Calu3 (cell line): ENCODE results near the gene OR10AD1. TPM values are rescaled to one million over a fixed set of nuclear protein-coding genes. Genes with fewer than 3 reads are reported as not detected.
A peak's percentile ranks its signal among the peaks of the same experiment; 100 is the strongest.

ENCODE experiments used
- BruUV-seq: library from RNA; stranded (reverse); fragments of 400-500 nt; replicated peaks from 2 replicates; lab custom pipeline; 2021; lab: Mats Ljungman, UMichigan
- CTCF ChIA-PET: fragments of 300-600 bp; sonication (Branson Sonifier 250); formaldehyde crosslinking; loops from one replicate; lab custom pipeline; 2022; ENCODE audit warnings: antibody characterized with exemption; lab: Charles Lee
- DNase-seq: peaks from one replicate; pipeline ENCODE4 v3.0.0; 2022
- H3K27ac Mint-ChIP-seq: one replicate; pipeline ENCODE4 v1.8.0; 2022; ENCODE audit warnings: mixed read lengths; ENCODE audit not compliant: unreplicated experiment
- H3K27me3 Mint-ChIP-seq: one replicate; pipeline ENCODE4 v1.8.0; 2022; ENCODE audit warnings: mixed read lengths; ENCODE audit not compliant: unreplicated experiment
- H3K36me3 Mint-ChIP-seq: one replicate; pipeline ENCODE4 v1.8.0; 2022; ENCODE audit warnings: mild to moderate bottlenecking, moderate library complexity, mixed read lengths; ENCODE audit not compliant: insufficient read depth, unreplicated experiment
- H3K4me1 Mint-ChIP-seq: one replicate; pipeline ENCODE4 v1.8.0; 2022; ENCODE audit warnings: mild to moderate bottlenecking, low read depth, mixed read lengths; ENCODE audit not compliant: unreplicated experiment
- H3K4me3 Mint-ChIP-seq: one replicate; pipeline ENCODE4 v1.8.0; 2022; ENCODE audit warnings: mild to moderate bottlenecking, low read depth, moderate library complexity, mixed read lengths; ENCODE audit not compliant: unreplicated experiment
- H3K9me3 Mint-ChIP-seq: one replicate; pipeline ENCODE4 v1.8.0; 2022; ENCODE audit warnings: low read depth, mixed read lengths; ENCODE audit not compliant: unreplicated experiment
- CTCF ChIP-seq: fragments of 200-600 bp; IDR thresholded peaks from one replicate; pipeline ENCODE4 v1.8.0; 2022; ENCODE audit warnings: antibody characterized with exemption; ENCODE audit not compliant: unreplicated experiment
- intact Hi-C: fragments of 100-400 bp; cut with micrococcal nuclease; formaldehyde crosslinking; loops from one replicate; pipeline ENCODE4 v1.10.0; 2022; ENCODE audit not compliant: unreplicated experiment
- total RNA-seq: library from RNA; stranded (reverse); gene quantifications from 2 replicates; pipeline ENCODE4 v1.2.3, GENCODE V29; 2022

The OR10AD1 gene
- total RNA-seq, 1 experiment from 2014 or later, result not detected

DNA sequence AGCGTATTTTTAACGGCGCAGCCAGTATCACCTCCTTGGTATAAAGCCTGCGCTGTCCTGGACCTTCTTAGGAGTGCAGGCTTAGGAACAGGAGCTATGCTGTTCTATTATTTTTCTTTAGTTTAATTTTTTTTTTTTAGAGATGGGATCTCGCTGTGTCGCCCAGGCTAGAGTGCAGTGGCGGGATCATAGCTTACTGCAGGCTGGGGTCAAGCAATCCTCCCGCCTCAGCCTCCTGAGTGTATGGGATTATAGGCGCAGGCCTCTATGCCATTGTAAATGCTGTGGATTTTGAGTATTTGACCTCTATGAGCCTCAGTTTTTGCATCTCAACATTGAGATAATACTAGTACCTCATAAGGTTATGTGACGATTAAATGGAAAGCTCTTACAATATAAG is 4.1 kb downstream of the OR10AD1 start:
- CTCF ChIA-PET, result interaction anchor here (0.7 kb wide), 1 partner anchor 14 kb away, joined by 3 read pairs; no protein-coding TSS in a partner anchor
- TF ChIP-seq CTCF, result no peak
- BruUV-seq, result no TSS peak
- H3K36me3 Mint-ChIP-seq, result peaks cover 45% of the 10 kb centered on the region
- H3K9me3 Mint-ChIP-seq, result peaks cover 5% of the 10 kb centered on the region
- peaks cover 24% of the 10 kb centered on the region for H3K4me1 Mint-ChIP-seq
- intact Hi-C loops, result loop anchor here (10.0 kb wide), 1 partner anchor 156 kb away; the partner anchor contains the start of gene ZNF641
- peak overlapping the region; percentile 44 for H3K27ac Mint-ChIP-seq
- H3K27me3 Mint-ChIP-seq, result no peaks in the 10 kb centered on the region
- peak overlapping the region; percentile 73 for H3K4me3 Mint-ChIP-seq
- no peak for DNase-seq

GRCh38 chr12:48198672-48198971 is 4.5 kb downstream of the OR10AD1 start:
- intact Hi-C loops, result loop anchor here (10.0 kb wide), 1 partner anchor 156 kb away; the partner anchor contains the start of gene ZNF641
- BruUV-seq, result TSS peak; percentile 74
- DNase-seq, result peak; percentile 8
- no peaks in the 10 kb centered on the region for H3K27me3 Mint-ChIP-seq
- peaks cover 5% of the 10 kb centered on the region for H3K9me3 Mint-ChIP-seq
- no peak for TF ChIP-seq CTCF
- H3K4me1 Mint-ChIP-seq, result peaks cover 28% of the 10 kb centered on the region
- peaks cover 45% of the 10 kb centered on the region for H3K36me3 Mint-ChIP-seq
- peak overlapping the region; percentile 74 for H3K27ac Mint-ChIP-seq
- H3K4me3 Mint-ChIP-seq, result peak overlapping the region; percentile 73
- CTCF ChIA-PET, result interaction anchor here (0.7 kb wide), 1 partner anchor 14 kb away, joined by 3 read pairs; no protein-coding TSS in a partner anchor

DNA sequence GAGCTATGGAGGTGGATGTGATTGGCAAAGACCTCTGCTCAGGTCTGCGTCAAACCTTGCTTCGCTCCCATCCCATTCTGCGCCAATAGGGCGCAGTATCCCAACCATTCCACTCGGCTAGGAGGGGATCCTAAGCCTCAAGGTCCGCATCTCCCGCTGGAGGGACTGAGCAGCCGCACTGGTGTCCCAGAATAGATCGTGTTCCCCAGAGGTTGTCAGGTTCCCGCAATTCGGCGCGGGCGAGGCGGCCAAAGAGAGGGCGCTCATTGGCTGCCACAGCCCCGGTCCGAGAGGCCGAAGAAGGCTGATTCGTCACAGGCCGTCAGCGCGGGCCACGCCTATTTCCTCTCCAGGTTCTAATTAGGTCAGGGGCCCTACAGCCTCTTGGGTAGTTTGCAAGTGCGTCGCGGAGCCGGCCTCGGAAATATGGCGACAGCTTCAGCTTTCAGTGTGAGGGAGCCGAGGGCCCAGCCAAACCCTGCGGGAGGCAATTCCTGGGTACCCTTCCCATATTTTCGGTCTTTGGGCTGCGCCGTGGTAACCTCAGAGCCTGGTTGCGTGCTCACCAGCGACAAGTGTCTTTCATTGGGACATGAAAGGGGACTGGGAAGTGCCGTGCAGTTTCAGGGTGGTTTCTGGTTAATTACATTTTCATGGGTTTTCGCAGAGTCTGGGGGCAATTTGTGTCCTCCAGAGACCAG is 5.0 kb downstream of the OR10AD1 start:
- H3K27me3 Mint-ChIP-seq, result no peaks in the 10 kb centered on the region
- TF ChIP-seq CTCF, result no peak
- no TSS peak for BruUV-seq

DNA sequence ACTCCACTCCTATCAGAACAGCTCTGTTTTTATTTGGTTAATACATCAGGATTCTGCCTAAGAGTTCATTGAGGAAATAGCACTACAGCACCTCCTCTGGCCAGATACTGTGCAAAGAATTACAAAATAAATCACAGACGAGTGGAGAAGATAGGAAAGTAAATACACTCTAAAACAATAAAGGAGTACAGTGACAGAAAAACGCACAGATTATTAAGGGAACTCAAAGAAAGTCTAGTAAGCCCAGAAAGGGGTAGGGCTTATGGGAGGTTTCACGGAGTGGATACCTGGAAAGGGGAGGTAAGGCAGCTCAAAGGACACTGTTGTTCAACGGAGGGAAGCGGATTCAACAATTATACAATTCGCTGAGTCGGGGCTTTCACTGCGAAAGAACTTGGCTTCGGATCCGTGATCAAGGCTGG is 5.5 kb downstream of the OR10AD1 start:
- CTCF ChIA-PET, result interaction anchor here (0.7 to 1.5 kb wide), 5 partner anchors 11 to 345 kb away, joined by 3 to 5 read pairs (median 4); partner anchors contain the start of gene ASB8
- peaks cover 3% of the 10 kb centered on the region for H3K9me3 Mint-ChIP-seq
- H3K4me3 Mint-ChIP-seq, result peak overlapping the region; percentile 73
- DNase-seq, result peak; percentile 8
- TSS peak; percentile 86 for BruUV-seq
- intact Hi-C loops, result loop anchor here (10.0 kb wide), 1 partner anchor 157 kb away; the partner anchor contains the start of gene ZNF641
- peaks cover 34% of the 10 kb centered on the region for H3K4me1 Mint-ChIP-seq
- H3K27ac Mint-ChIP-seq, result peak overlapping the region; percentile 74
- peak; percentile 9 for TF ChIP-seq CTCF
- no peaks in the 10 kb centered on the region for H3K27me3 Mint-ChIP-seq
- H3K36me3 Mint-ChIP-seq, result peaks cover 45% of the 10 kb centered on the region

More for the DNA sequence above, 5.0 kb downstream of the OR10AD1 start:
- CTCF ChIA-PET, result interaction anchor here (0.7 to 1.5 kb wide), 4 partner anchors 12 to 257 kb away, joined by 3 to 5 read pairs (median 4); partner anchors contain the start of gene ASB8
- peak; percentile 87 for DNase-seq
- H3K4me3 Mint-ChIP-seq, result peak overlapping the region; percentile 73
- peaks cover 45% of the 10 kb centered on the region for H3K36me3 Mint-ChIP-seq
- peaks cover 33% of the 10 kb centered on the region for H3K4me1 Mint-ChIP-seq
- intact Hi-C loops, result loop anchor here (10.0 kb wide), 1 partner anchor 157 kb away; the partner anchor contains the start of gene ZNF641
- H3K27ac Mint-ChIP-seq, result peak overlapping the region; percentile 74
- peaks cover 3% of the 10 kb centered on the region for H3K9me3 Mint-ChIP-seq
